ENCODE results near the gene RAPGEF4.

Gene RAPGEF4

DNA sequence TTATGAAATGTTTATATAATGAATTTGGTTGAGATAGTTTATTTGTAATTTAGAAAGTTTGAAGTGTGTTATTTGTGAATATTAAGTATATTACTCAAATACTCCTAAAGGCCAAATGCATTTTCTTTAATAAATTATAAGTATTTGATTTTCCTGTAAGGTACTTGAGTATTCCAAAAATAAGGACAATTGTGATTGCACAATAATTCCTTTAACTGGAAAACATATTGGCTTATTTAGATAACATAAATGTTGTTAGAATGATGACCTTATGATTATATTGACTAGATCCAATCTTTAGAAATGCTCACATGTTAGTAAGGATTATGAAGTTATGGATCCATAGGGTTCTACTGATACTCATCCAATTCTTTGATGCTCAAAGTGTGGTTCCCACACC lies 214.9 kb downstream of the RAPGEF4 start:
- Histone ChIP-seq H4K91ac (ENCODE audit: low read depth, low read length) (no peak overlapping the region), H3K18ac (ENCODE audit: low read length) (no peak overlapping the region), H3K9ac (ENCODE audit: low read length) (no peak overlapping the region), H2BK12ac (ENCODE audit: low read length) (no peak overlapping the region), H3K23ac (ENCODE audit: low read length) (no peak overlapping the region), H2AFZ (ENCODE audit: insufficient read depth, low read length, poor library complexity) (no peak overlapping the region), H3K36me3 (ENCODE audit: control insufficient read depth in 1 of 2, insufficient read depth in 2 of 2, low read length in 2 of 2) (no peaks in the 10 kb centered on the region), H3K14ac (ENCODE audit: low read length) (no peak overlapping the region), H4K8ac (ENCODE audit: low read depth, low read length) (no peak overlapping the region), H3K4me2 (ENCODE audit: low read length) (no peak overlapping the region), H3K79me1 (ENCODE audit: low read length) (peaks cover 2% of the 10 kb centered on the region), H2BK120ac (ENCODE audit: insufficient read depth, low read length, poor library complexity) (no peak overlapping the region), H3K4ac (ENCODE audit: low read depth, low read length) (no peak overlapping the region), H3K79me2 (ENCODE audit: control insufficient read depth, insufficient read depth, low read length, poor library complexity) (no peaks in the 10 kb centered on the region), H3K9me3 (ENCODE audit: insufficient read depth, low read depth, low read length) (no peaks in the 10 kb centered on the region), H4K12ac (ENCODE audit: low read depth, low read length) (no peak overlapping the region), H3K27ac (ENCODE audit: low read depth, low read length) (no peak overlapping the region), H2AK5ac (ENCODE audit: low read length) (no peak overlapping the region), H3K27me3 (ENCODE audit: insufficient read depth, low read length) (no peaks in the 10 kb centered on the region), H3K4me1 (ENCODE audit: control insufficient read depth in 1 of 2, insufficient read depth in 2 of 2, low read length in 2 of 2) (peaks cover 9 to 13% of the 10 kb centered on the region in 2 experiments), H3K4me3 (ENCODE audit: low read depth, low read length) (no peak overlapping the region), H2BK5ac (ENCODE audit: low read depth, low read length, poor library complexity) (no peak overlapping the region)
- DNase-seq, result no peak

DNA sequence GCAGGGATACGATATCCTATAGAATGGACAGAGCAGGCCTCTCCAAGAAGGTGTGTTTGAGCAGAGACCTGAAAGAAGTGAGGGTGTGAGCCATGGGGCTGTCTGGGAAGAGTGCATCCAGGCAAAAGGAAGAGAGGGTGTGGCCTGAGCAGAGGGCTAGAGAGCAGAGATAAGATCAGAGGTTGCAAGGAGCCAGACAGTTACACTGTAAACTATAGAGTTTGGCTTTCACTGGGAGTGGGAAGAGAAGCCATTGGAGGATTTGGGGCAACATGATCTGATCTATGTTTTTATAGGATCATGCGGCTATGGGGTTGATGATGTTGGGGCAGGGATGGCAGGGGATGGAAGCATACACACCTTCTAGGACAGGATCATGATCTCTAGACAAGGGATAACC lies 215.9 kb downstream of the RAPGEF4 start:
- Histone ChIP-seq H4K91ac (ENCODE audit: low read depth, low read length) (no peak overlapping the region), H3K4me3 (ENCODE audit: low read depth, low read length) (no peak overlapping the region), H3K9me3 (ENCODE audit: insufficient read depth, low read depth, low read length) (peaks cover 2% of the 10 kb centered on the region), H4K12ac (ENCODE audit: low read depth, low read length) (no peak overlapping the region), H3K36me3 (ENCODE audit: control insufficient read depth in 1 of 2, insufficient read depth in 2 of 2, low read length in 2 of 2) (no peaks in the 10 kb centered on the region), H2BK12ac (ENCODE audit: low read length) (no peak overlapping the region), H2AFZ (ENCODE audit: insufficient read depth, low read length, poor library complexity) (no peak overlapping the region), H3K4me2 (ENCODE audit: low read length) (no peak overlapping the region), H3K4ac (ENCODE audit: low read depth, low read length) (no peak overlapping the region), H3K9ac (ENCODE audit: low read length) (no peak overlapping the region), H2AK5ac (ENCODE audit: low read length) (no peak overlapping the region), H3K27ac (ENCODE audit: low read depth, low read length) (no peak overlapping the region), H2BK5ac (ENCODE audit: low read depth, low read length, poor library complexity) (no peak overlapping the region), H3K14ac (ENCODE audit: low read length) (no peak overlapping the region), H3K79me1 (ENCODE audit: low read length) (peaks cover 2% of the 10 kb centered on the region), H3K23ac (ENCODE audit: low read length) (no peak overlapping the region), H2BK120ac (ENCODE audit: insufficient read depth, low read length, poor library complexity) (no peak overlapping the region), H3K27me3 (ENCODE audit: insufficient read depth, low read length) (no peaks in the 10 kb centered on the region), H3K18ac (ENCODE audit: low read length) (no peak overlapping the region), H4K8ac (ENCODE audit: low read depth, low read length) (no peak overlapping the region), H3K4me1 (ENCODE audit: control insufficient read depth in 1 of 2, insufficient read depth in 2 of 2, low read length in 2 of 2) (peaks cover 9 to 15% of the 10 kb centered on the region in 2 experiments), H3K79me2 (ENCODE audit: control insufficient read depth, insufficient read depth, low read length, poor library complexity) (no peaks in the 10 kb centered on the region)
- DNase-seq, result no peak
- no CpG with 5 or more reads among the region's 2 CpGs for WGBS (ENCODE audit: extremely low coverage, insufficient coverage, insufficient read length)

DNA sequence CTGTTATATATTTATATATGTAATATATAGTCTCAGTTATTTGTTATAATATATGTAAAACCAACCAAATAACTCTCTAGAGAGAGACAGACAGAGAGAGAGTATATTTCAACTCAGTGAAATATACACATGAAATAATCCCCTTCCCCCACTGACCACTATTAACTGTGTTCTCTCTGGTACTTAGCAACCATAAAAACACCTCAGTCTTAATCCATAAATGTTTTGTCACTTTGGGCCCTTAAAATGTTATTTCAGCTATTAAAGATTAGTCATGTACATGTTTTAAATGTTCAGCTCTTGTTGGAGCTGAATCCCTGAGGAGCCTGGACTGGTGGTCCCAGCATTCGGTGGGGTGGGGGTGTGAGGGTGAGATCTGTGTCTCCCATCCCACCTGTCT lies 217.8 kb downstream of the RAPGEF4 start:
- no peak overlapping the region for H4K12ac ChIP-seq (ENCODE audit: low read depth, low read length)
- peaks cover 2% of the 10 kb centered on the region for H3K79me1 ChIP-seq (ENCODE audit: low read length)
- H3K36me3 ChIP-seq (ENCODE audit: control insufficient read depth in 1 of 2, insufficient read depth in 2 of 2, low read length in 2 of 2), result no peaks in the 10 kb centered on the region
- no peak overlapping the region for H3K14ac ChIP-seq (ENCODE audit: low read length)
- no peak overlapping the region for H3K9ac ChIP-seq (ENCODE audit: low read length)
- no peak overlapping the region for H3K23ac ChIP-seq (ENCODE audit: low read length)
- H3K9me3 ChIP-seq (ENCODE audit: insufficient read depth, low read depth, low read length), result peaks cover 2% of the 10 kb centered on the region
- H3K18ac ChIP-seq (ENCODE audit: low read length), result no peak overlapping the region
- H3K4me1 ChIP-seq (ENCODE audit: control insufficient read depth in 1 of 2, insufficient read depth in 2 of 2, low read length in 2 of 2), result peaks cover 9 to 15% of the 10 kb centered on the region in 2 experiments
- H2AFZ ChIP-seq (ENCODE audit: insufficient read depth, low read length, poor library complexity), result no peak overlapping the region
- H3K79me2 ChIP-seq (ENCODE audit: control insufficient read depth, insufficient read depth, low read length, poor library complexity), result no peaks in the 10 kb centered on the region
- no peak overlapping the region for H4K91ac ChIP-seq (ENCODE audit: low read depth, low read length)
- no peak overlapping the region for H3K4me3 ChIP-seq (ENCODE audit: low read depth, low read length)
- no peak overlapping the region for H3K4ac ChIP-seq (ENCODE audit: low read depth, low read length)
- no peaks in the 10 kb centered on the region for H3K27me3 ChIP-seq (ENCODE audit: insufficient read depth, low read length)
- WGBS (ENCODE audit: extremely low coverage, insufficient coverage, insufficient read length), result no CpG with 5 or more reads among the region's 1 CpG
- peak overlapping the region; percentile 9 for H2BK12ac ChIP-seq (ENCODE audit: low read length)
- H3K4me2 ChIP-seq (ENCODE audit: low read length), result no peak overlapping the region
- no peak overlapping the region for H4K8ac ChIP-seq (ENCODE audit: low read depth, low read length)
- H3K27ac ChIP-seq (ENCODE audit: low read depth, low read length), result no peak overlapping the region
- H2BK5ac ChIP-seq (ENCODE audit: low read depth, low read length, poor library complexity), result no peak overlapping the region
- peak overlapping the region; percentile 38 for H2BK120ac ChIP-seq (ENCODE audit: insufficient read depth, low read length, poor library complexity)
- H2AK5ac ChIP-seq (ENCODE audit: low read length), result no peak overlapping the region
- no peak for DNase-seq

DNA sequence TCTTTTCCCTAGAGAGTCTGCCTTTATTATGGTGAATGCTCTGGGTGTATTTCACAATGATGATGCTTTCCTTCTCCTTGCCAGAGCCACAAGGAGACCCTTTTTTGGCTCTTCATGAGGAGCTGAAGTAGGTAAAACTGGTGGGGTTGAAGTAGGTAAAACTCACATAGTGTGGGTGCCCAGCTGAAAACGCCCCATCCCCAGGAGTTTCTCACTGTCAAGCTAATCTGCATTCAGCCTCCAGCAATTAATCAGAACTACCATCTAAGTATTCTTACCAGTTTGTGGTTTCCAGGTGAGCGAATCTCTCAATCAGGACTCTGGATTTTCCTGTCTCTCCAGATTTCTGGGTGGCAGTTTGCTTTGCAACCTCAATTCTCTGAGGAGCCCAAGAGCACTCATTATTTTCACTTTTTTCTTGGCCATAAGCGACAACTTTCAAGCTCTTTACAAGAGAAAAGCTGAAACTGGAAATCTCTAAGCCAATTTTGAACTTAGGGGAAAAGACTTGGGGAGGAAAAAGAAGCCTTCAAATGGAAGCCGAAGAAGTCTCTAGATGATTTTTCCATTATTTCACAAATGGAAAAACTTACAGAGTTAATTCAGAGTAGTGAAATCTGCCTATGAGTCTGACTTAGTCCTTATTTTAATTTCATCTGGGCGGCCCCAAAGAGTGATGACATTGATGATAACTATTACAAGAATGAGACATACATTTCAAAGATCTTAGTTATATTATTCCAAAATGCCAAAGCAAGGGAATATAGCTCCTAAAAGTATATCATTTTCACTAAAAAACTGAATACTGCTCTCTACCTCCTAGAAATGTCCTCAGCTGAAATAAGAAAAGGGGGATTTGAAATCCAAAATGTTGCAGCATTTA lies 218.6 kb downstream of the RAPGEF4 start:
- H4K12ac ChIP-seq (ENCODE audit: low read depth, low read length), result no peak overlapping the region

More for the DNA sequence above, 218.6 kb downstream of the RAPGEF4 start:
- WGBS (ENCODE audit: extremely low coverage, insufficient coverage, insufficient read length), result no CpG with 5 or more reads among the region's 5 CpGs
- Histone ChIP-seq H3K23ac (ENCODE audit: low read length) (no peak overlapping the region), H3K14ac (ENCODE audit: low read length) (no peak overlapping the region), H3K27ac (ENCODE audit: low read depth, low read length) (no peak overlapping the region), H3K4me3 (ENCODE audit: low read depth, low read length) (no peak overlapping the region), H3K79me1 (ENCODE audit: low read length) (peaks cover 2% of the 10 kb centered on the region), H3K18ac (ENCODE audit: low read length) (no peak overlapping the region), H3K4me2 (ENCODE audit: low read length) (peak overlapping the region; percentile 28), H2AK5ac (ENCODE audit: low read length) (no peak overlapping the region), H2BK120ac (ENCODE audit: insufficient read depth, low read length, poor library complexity) (no peak overlapping the region), H3K27me3 (ENCODE audit: insufficient read depth, low read length) (no peaks in the 10 kb centered on the region), H4K8ac (ENCODE audit: low read depth, low read length) (peak overlapping the region; percentile 42), H2BK5ac (ENCODE audit: low read depth, low read length, poor library complexity) (no peak overlapping the region), H3K4me1 (ENCODE audit: control insufficient read depth in 1 of 2, insufficient read depth in 2 of 2, low read length in 2 of 2) (peaks cover 9 to 15% of the 10 kb centered on the region in 2 experiments), H2AFZ (ENCODE audit: insufficient read depth, low read length, poor library complexity) (no peak overlapping the region), H2BK12ac (ENCODE audit: low read length) (no peak overlapping the region), H3K36me3 (ENCODE audit: control insufficient read depth in 1 of 2, insufficient read depth in 2 of 2, low read length in 2 of 2) (no peaks in the 10 kb centered on the region), H3K4ac (ENCODE audit: low read depth, low read length) (no peak overlapping the region), H3K9me3 (ENCODE audit: insufficient read depth, low read depth, low read length) (peaks cover 2% of the 10 kb centered on the region), H3K79me2 (ENCODE audit: control insufficient read depth, insufficient read depth, low read length, poor library complexity) (no peaks in the 10 kb centered on the region), H3K9ac (ENCODE audit: low read length) (no peak overlapping the region), H4K91ac (ENCODE audit: low read depth, low read length) (no peak overlapping the region)
- DNase-seq, result peak; percentile 75 to 93

Data from trophoblast cell (in vitro differentiated cells and primary cell).